GM21825 (cell line): Measurements from ENCODE around the gene MEGF9.
"Not testable (repeated sequence)": the region's sequence is repeated elsewhere in the genome, so short reads cannot be mapped to it uniquely, and the experiment has no call there.

Source experiments
- ATAC-seq: cut with Tn5 transposase; IDR thresholded peaks from one replicate; pipeline ENCODE4 v1.9.1; 2021; ENCODE audit warnings: mild to moderate bottlenecking, moderate library complexity; ENCODE audit not compliant: unreplicated experiment

Gene MEGF9

DNA sequence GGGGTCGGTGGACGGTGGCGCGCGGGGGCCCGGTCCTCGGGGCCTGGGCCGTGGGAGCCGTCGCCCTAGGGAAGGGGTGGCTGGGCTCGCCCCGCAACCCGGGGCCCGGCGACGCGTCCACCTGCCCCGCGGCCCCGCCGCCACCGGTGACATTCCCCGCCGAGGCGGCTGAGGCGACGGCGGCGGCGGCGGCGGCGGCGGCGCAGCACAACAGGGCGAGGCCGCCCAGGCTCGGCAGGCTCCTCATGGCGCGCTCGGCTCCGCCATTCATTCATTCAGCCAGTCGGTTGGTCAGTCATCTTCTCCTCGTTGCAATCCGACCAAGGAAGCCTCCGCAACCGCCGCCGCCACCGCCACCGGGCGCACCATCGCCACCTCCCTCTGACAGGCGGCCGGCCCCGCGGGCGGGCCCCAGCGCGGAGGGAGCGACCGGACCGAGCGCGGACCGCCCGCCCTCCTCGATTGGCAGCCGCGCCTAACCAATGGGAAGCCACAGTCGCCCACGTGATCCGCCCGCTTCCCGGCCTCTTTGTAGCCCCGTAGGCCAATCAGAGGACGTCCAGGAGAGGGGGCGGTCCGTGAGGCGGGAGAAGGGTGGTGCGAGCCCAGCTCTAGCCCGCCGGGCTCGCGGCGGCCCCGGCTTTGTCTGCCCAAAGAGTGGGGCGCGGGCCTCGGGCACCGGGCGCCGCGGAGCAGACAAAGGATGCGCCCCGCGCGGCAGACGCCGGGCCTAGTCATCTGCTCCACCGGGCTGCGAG is at the start of gene MEGF9:
Gene MEGF9 (minus strand): TSS at position 383 of the 758 bp plus-strand sequence. CDS start 112 bp downstream, at position 271.
- ATAC-seq: peak; percentile 94

DNA sequence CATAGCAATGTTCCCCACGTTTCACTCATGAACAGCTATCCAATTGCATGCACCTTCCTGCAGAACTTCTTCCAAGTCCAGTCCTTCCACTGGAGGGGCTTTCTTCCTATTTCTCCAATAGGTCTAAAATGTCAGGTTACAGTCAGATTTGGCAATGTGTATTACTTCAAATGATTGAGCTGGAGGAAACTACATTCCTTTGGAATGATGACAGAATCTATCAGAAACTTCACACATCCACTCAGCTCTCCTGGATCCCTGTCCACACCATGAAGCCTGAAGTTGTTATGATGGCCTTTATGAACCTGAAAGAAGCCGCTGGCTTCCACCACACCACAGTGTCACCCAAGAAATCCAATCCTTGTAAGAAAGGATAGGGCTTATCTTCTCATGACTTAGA is 46.7 kb upstream of the MEGF9 start:
- no peak for ATAC-seq

DNA sequence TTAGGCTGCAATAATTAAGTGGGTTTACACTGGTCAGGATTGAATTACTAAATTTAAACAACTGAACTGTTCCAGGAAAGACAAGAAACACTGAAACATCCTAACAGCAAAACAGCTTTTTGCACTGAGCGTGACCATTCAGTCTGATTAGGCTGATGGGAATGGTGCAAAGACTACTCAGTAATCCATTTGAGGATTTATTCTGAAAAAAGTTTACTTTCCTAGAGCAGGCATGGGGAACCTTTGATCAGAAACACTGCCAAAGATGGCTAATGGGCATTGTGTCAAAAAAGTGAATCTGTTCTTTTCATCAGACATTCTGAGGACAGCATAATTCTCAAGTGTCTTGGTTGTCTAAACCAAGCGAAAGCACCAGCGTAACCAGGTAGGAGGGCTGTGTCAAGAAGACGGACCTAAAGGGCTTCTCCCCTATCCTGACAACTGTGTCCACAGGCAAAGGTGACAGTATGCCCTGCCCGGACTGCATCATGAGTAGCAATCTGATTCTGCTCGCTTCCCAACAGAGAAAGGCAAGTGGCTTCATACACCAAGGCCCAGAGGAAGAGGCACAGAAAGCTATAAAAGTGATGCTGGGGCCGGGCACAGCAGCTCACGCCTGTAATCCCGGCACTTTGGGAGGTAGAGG is 45.6 kb upstream of the MEGF9 start:
- no peak for ATAC-seq

DNA sequence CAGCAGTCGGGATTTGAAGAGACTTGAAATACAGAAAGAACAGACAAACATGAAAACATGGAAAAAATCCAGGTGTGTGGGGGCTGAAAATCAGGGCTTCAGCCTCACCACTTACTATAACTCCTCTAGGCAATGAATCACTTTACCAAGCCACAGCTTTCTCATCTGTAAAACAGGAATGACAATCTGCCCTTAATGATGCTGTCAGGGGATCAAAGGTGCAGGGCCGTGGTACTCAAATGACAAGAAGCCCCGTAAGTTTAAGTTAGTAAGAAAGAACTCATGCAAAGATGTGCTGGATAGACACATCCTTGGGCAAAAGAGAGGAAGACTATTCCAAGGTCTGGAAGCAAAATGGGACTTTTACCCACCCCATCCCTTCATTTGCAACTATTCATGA is 44.3 kb upstream of the MEGF9 start:
- ATAC-seq: no peak

DNA sequence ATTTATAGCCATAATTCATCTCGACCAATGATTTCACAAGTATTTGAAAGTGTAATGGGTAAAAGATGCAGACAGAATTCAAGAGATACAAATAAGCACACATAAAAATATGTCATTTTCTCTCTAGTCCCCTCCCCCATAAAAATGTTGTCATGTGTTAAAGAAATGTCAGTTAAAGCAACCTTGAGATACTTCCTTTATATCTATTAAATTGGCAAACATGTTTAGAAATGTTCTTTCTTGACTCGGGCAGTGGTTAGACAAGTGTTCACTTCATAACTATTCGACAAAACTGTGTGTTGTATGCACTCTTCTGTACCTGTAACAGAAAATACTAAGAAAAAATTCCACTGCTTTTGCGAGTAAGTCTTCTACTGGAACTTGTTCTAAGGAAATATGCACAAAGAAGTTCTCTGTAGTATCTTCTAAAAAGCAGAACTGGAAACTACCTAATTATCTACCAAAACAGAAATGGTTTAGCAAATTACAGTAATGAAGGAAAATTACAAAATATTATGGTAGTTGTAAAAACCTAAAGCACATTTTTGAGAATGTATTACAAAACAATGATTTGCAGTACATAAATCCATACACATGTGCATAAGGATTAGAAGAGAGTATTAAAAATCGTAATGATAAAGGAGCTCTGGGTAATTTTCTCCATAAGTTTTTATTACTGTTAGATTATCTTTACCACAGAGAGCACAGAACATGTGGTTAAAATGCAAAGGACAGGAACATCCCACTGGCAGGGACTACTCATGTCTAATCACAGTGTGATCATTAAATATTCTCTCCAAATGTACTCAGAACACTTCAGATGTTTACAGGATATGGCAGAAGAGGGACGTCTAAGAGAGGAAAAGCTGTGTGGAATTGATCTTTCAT is 43.0 kb upstream of the MEGF9 start:
- ATAC-seq: no peak

DNA sequence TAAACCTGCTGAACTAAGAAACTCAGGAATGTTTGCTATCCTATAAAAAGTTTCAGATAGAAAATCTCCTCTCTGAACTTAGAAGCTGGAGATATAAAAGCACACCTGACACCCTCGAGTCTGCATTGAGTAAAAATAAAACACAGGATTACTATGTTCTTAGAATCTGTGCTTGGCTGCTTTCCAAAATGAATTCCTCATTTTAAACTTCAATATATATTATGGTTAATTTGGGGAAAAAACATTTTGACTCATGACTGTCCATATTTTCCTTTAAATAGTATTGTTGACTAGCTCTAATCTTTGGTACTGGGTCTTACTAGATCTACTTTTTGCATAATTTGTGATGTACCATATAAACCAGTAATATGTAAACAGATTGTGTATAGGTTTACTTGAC is 42.3 kb upstream of the MEGF9 start:
- ATAC-seq: no peak

DNA sequence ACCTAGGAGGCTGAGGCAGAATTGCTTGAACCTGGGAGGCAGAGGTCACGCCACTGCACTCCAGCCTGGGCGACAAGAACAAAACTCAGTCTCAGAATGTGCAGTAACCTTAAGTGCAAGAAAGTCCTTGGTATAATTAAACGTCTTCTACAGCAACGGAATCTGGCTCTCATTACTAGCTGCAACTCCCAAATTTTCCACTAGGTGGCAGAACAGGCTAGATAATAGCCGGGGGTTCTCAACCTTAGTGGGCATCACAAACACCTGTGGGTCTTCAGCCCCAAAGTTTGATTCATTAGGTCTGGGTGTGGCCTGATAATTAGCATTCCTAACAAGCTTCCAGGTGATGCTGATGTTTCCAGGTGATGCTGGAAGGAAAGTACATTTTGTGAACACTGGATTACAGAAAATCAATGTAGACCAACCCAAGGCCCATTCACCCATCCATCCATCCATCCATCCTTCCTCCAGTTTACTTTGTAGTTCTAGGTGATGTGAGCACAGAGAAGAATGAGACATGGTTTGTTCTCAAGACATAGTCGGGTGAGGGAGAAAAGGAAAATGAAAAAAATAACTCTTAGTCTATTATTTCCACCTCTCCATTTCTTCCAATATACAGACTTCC is 41.7 kb upstream of the MEGF9 start:
- peak; percentile 53 for ATAC-seq

DNA sequence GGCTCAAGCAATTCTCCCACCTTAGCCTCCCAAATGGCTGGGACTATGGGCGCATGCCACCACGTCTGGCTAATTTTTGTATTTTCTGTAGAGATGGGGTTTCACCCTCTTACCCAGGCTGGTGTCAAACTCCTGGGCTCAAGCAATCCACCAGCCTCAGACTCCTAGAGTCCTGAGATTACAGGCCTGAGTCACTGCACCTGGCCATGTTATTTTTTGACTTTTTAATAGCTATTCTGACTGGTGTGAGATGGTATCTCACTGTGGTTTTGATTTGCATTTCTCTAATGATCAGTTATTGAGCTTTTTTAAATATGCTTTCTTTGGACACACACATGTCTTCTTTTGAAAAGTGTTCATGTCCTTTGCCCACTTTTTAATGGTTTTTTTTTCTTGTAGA is 40.8 kb upstream of the MEGF9 start:
- peak; percentile 64 for ATAC-seq

DNA sequence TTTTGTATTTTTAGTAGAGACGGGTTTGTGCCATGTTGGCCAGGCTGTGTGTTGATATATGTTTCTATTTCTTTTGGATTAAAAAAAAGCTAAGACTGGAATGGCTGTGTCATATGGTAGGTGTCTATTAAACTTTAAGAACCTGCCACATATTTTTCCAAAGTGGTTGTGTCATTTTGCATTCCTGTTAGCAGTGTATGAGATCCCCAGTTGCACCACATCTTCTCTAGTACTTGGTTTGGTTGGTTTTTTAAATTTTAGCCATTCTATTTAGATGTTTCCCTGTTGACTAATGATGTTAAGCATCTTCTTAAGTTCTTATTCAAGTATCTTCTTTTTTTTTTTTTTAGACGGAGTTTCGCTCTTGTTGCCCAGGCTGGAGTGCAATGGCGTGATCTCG is 36.2 kb upstream of the MEGF9 start:
- ATAC-seq: no peak

DNA sequence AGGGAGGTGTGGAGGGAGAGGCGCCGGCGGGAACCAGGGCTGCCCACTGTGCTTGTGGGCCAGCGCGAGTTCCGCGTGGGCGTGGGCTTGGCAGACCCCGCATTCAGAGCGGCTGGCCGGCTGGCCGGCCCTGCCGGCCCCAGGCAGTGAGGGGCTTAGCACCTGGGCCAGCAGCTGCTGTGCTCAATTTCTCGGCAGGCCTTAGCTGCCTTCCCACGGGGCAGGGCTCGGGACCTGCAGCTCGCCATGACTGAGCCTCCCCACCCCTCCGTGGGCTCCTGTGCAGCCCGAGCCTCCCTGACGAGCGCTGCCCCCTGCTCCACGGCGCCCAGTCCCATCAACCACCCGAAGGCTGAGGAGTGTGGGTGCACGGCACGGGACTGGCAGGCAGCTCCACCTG is 32.1 kb upstream of the MEGF9 start:
- ATAC-seq: not testable (repeated sequence)

DNA sequence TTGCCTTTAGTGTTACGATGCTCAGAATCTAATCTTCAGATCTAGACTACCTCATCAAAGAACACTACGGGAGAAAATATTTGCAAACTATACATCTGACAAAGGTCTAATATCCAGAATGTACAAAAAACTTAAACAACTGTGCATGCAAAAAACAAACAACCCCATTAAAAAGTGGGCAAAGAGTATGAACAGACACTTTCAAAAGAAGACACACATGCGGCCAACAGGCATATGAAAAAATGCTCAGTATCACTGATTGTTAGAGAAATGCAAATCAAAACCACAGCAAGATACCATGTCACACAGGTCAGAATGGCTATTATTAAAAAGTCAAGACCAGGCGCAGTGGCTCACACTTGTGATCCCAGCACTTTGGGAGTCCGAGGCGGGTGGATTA is 31.0 kb upstream of the MEGF9 start:
- ATAC-seq: no peak

DNA sequence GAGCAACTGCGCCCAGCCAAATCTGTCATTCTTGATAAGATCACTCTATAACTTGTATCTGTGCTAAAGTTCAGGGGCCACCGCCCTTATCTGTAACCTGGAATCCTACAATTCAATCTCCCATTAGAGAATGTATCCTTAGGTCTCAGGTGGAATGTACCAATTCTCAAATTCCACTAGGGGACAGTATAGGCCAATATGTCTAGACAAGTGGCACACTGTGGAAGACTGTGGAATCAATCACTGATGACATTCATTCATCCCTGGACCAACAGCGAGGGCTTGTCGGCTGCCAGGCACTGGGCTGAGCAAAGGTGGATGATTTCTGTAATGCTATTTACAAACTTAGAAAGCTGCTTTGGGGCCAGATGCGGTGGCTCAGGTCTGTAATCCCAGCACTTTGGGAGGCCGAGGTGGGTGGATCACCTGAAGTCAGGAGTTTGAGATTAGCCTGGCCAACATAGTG is 28.7 kb upstream of the MEGF9 start:
- no peak for ATAC-seq

DNA sequence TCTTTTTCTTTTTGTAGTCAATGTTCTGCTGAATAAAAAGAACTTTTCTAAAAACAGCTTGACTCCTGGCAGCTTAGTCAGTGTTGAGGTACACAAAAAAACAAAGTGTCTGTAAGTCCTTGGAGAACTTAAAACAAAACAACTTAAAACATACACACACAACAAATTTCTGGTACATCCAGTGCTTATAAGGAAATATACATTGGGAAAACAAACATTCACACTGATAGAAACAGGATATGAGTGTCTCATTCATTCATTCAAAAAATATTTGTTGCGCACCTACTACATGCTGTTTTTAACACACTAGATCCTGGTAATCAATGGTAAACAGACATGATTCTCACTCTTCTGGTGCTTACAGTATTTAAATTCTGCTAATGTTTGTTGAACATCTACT is 27.4 kb upstream of the MEGF9 start:
- no peak for ATAC-seq

DNA sequence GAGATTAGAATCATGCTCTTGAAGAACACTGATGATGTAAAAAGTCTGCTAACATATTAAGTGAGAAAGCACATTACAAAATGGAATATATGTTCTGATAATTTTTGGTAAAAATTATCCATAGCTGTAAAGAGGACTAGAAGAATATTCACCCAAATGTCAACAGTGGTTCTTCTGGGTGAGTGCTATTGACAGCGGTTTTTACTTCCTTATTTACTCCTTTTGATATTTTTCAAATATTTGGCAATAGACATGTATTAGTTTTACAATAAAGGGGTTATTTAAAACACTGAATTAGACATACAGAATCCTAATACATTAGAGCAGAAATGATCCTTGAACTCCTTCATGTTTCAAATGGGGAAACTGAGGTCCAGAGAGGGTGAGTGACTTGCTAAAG is 26.9 kb upstream of the MEGF9 start:
- ATAC-seq: no peak

DNA sequence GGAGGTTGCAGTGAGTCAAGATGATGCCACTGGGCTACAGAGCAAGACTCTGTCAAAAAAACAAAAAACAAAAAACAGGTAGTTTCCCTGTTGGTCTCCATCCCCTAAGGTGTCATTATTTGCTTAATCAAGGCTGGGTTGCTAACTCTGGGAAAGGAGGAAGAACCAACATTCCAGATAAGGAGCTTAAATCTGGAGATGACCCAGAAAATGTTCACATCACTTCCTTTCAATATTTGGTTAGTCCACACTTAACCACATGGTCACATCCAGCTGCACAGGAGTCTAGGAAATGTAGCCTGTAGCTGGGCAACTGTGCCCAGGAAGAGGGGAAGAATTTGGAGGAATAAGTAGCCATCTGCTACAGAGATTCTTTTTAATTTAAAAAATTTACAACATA is 25.9 kb upstream of the MEGF9 start:
- no peak for ATAC-seq

DNA sequence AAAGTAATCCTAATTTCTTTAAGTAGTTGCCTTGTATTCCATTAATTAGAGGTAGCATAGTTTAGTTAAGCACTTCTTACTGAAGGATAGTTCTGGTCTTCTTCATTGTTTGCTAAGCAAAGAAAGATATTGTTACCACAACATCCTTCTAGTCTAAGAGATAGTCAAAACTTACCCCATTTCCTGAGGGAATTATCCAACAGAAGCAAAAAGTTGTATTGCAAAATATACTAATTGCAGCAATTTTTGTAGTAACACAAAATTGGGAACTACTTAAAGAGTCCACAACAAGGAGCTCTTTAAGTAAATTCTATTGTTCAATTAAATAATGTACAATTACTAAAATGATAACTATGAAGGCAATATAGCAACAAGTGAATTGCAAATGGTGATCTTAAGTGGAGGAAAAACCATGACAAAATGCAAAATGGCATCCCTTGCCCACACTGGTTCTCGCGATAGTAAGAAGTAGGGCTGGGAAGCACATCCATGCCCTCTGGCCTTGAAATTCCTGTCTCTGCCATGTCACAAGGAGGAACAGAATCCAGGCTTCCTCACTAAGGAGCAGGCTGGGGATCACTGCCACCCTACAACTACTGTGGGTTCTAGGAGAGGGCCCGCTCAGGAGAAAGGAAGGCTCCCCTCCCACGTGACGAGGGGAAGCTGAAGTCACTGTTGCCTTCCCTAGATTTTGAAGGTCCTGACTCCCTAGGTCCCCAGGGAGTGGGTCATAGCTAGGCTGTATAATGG is 23.3 kb upstream of the MEGF9 start:
- ATAC-seq: no peak

DNA sequence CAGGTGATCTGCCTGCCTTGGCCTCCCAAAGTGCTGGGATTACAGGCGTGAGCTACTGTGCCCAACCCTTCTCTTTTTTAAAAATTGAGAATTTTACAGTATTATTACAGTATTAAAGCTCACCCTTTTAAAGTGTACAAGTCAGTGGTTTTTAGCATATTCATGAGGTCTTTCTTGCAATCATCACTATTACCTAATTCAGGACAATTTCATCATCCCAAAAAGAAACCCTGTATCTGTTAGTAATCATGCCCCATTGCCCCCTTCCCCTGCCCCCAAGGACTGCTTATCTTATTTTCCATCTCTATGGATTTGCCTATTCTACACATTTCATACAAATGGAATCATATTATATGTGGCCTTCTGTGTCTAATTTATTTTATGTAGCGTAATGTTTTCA is 22.6 kb upstream of the MEGF9 start:
- ATAC-seq: no peak

DNA sequence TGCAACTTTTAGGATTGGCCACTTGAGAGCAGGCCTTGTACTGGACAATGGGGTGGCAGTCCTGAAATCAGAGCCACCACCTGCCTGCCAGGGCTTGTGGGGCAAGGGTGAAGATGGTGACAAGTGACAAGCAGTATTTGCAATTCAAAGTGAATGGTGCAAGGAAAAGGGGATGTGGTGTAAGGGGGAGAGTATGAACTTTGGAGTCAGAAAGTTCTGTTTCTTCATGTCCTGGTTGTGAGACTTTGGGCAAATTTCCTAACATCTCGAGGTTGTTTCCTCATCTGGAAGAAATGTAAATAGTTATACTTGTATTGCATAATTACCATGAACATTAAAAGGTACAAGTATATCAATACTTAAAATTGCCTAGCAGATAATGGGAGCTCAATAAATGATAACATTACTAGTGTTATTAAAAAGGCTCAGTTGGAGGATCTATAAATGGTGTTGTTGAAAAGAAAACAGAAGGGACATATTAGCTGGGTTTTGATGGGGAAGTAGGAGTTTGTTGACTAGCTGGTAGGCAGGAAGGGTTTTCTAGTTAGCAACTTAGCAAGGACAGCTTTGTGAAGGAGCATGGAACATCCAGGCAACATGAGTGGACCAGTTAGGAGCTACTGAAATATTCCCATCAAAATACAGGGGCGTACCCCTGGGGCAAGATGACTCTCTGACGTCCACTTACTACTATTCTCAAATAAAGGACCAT is 21.3 kb upstream of the MEGF9 start:
- no peak for ATAC-seq

DNA sequence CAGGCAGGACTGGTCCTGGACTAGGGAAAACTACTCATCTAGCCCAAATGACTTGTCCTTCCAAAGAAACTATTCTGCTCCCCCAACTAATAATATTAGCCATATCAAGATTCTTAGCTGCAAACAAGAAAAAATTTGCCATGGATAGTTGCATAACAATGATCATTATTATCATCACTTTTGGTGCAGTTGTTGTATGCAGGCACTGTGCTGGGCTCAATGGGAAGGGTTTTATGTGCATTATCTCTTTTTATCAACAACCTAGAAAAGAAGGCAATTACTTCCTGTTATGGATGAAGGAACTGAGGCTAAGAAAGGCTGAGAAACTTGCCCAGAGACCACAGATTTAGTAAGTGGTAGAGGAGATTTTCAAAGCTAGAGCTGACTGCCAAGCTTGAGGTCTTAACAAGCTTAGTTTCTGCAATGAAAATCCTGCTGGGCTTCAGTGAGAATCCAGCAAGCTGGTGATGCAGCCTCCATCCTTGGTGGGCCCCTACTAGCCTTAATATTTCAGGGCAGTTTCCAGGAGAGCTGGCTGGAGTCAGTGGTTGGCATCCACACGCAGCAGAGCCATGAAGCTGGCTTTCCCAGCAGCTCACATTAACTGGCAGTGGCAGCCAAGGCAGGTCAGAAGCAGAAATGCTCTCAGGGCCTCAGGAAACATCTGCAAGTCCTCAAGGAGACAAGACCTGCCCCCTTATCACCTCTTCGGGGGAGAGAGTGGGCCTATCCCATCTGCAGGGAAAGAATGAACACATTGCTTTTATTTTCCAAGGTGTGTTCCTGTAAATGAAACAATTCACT is 20.5 kb upstream of the MEGF9 start:
- no peak for ATAC-seq
